ENCODE results near the gene POMT1.

The POMT1 gene

GRCh38 chr9:131555841-131556673, 53.3 kb downstream of the POMT1 start:
- DNase-seq: no peak

- no peak for DNase-seq
These were observed 55.3 kb downstream of the POMT1 start for GRCh38 chr9:131557855-131558548.

- DNase-seq: no peak
These were observed 56.8 kb downstream of the POMT1 start for GRCh38 chr9:131559421-131560000.

GRCh38 chr9:131562032-131562959, 59.6 kb downstream of the POMT1 start:
- DNase-seq: no peak

- no peak for DNase-seq
These were observed 62.7 kb downstream of the POMT1 start for GRCh38 chr9:131565369-131565768.

GRCh38 chr9:131566158-131566557, 63.4 kb downstream of the POMT1 start:
- DNase-seq: no peak

GRCh38 chr9:131567910-131568309, 65.2 kb downstream of the POMT1 start:
- no peak for DNase-seq

Measured in effector CD8-positive, alpha-beta T cell (primary cell).